ENCODE data around the gene FASTKD3.

FASTKD3 gene

DNA sequence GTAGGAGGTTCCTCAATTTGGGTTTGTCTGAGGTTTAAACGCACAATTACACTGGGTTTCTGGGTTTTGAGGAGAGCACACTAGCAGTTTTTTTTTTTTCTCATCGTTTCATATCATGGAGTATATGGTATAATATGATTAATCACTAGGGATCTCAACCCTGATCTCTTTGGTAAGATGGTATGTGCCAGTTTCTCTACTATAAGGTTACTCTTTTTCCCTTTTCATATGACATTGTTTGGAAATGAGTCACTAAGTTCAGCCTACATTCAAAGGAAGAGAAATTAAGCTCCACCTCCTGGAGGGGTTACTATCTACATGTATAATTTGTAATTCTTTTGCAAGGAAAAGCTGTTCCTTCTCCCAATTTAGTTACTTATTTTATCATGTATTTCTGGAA is 35.3 kb upstream of the FASTKD3 start:
- H4K8ac ChIP-seq (ENCODE audit: low read depth, low read length), result no peak overlapping the region
- no peaks in the 10 kb centered on the region for H3K4me1 ChIP-seq (ENCODE audit: control insufficient read depth in 2 of 2, insufficient read depth in 1 of 2, low read depth in 1 of 2, low read length in 2 of 2)
- H3K18ac ChIP-seq (ENCODE audit: low read length), result no peak overlapping the region
- no peak overlapping the region for H2BK15ac ChIP-seq (ENCODE audit: low read length)
- H3K27me3 ChIP-seq (ENCODE audit: control insufficient read depth in 3 of 3, insufficient read depth in 3 of 3, low read depth in 1 of 3, low read length in 3 of 3), result no peaks in the 10 kb centered on the region
- no peak overlapping the region for H2AFZ ChIP-seq (ENCODE audit: low read length)
- H3K23ac ChIP-seq (ENCODE audit: low read depth, low read length, poor library complexity), result no peak overlapping the region
- no peak overlapping the region for H2BK5ac ChIP-seq (ENCODE audit: low read length)
- H3K27ac ChIP-seq (replicated peaks; ENCODE audit: low read length), result no peak overlapping the region
- no peak overlapping the region for H2AK5ac ChIP-seq (ENCODE audit: low read depth, low read length)
- no CpG with 5 or more reads among the region's 2 CpGs for whole genome bisulfite sequencing, 2 donors (ENCODE audit: extremely low coverage in 2 of 2, insufficient read length in 2 of 2, insufficient replicate concordance in 1 of 2)
- H3K79me1 ChIP-seq (ENCODE audit: low read depth, low read length), result peaks cover 3% of the 10 kb centered on the region
- no peak overlapping the region for H4K91ac ChIP-seq (ENCODE audit: low read depth, low read length, poor library complexity)
- H2BK12ac ChIP-seq (ENCODE audit: low read length), result no peak overlapping the region
- no peak overlapping the region for H2BK120ac ChIP-seq (ENCODE audit: low read depth, low read length)
- no peak overlapping the region for H3K14ac ChIP-seq (ENCODE audit: low read length)
- peaks cover 7 to 76% of the 10 kb centered on the region in 2 donors for H3K36me3 ChIP-seq (replicated peaks in 1 of 2; ENCODE audit: control insufficient read depth in 2 of 2, insufficient read depth in 2 of 2, low read length in 2 of 2)
- no peak overlapping the region for H3K4me2 ChIP-seq (ENCODE audit: insufficient read depth, low read length, poor library complexity, severe bottlenecking)
- no peak for DNase-seq (ENCODE audit: low spot score)
- no peak overlapping the region for H3K4ac ChIP-seq (ENCODE audit: low read length)
- peaks cover 4 to 18% of the 10 kb centered on the region in 2 donors for H3K9me3 ChIP-seq (replicated peaks in 1 of 2; ENCODE audit: control insufficient read depth in 2 of 2, insufficient read depth in 1 of 2, low read depth in 1 of 2, low read length in 2 of 2)
- H3K4me3 ChIP-seq (ENCODE audit: low read length in 2 of 2), result no peak overlapping the region
- no peak overlapping the region for H3K9ac ChIP-seq (ENCODE audit: low read depth, low read length, poor library complexity)

- Histone ChIP-seq H3K18ac (ENCODE audit: low read length) (no peak overlapping the region), H3K4me3 (ENCODE audit: low read length in 2 of 2) (no peak overlapping the region), H4K91ac (ENCODE audit: low read depth, low read length, poor library complexity) (no peak overlapping the region), H3K27me3 (ENCODE audit: control insufficient read depth in 3 of 3, insufficient read depth in 3 of 3, low read depth in 1 of 3, low read length in 3 of 3) (no peaks in the 10 kb centered on the region), H3K4ac (ENCODE audit: low read length) (no peak overlapping the region), H3K9ac (ENCODE audit: low read depth, low read length, poor library complexity) (no peak overlapping the region), H2BK120ac (ENCODE audit: low read depth, low read length) (no peak overlapping the region), H2BK15ac (ENCODE audit: low read length) (no peak overlapping the region), H2AFZ (ENCODE audit: low read length) (no peak overlapping the region), H2BK12ac (ENCODE audit: low read length) (no peak overlapping the region), H3K36me3 (replicated peaks in 1 of 2; ENCODE audit: control insufficient read depth in 2 of 2, insufficient read depth in 2 of 2, low read length in 2 of 2) (peaks cover 13 to 82% of the 10 kb centered on the region in 2 donors), H3K4me1 (ENCODE audit: control insufficient read depth in 2 of 2, insufficient read depth in 1 of 2, low read depth in 1 of 2, low read length in 2 of 2) (no peaks in the 10 kb centered on the region), H3K23ac (ENCODE audit: low read depth, low read length, poor library complexity) (no peak overlapping the region), H3K14ac (ENCODE audit: low read length) (no peak overlapping the region), H3K4me2 (ENCODE audit: insufficient read depth, low read length, poor library complexity, severe bottlenecking) (no peak overlapping the region), H4K8ac (ENCODE audit: low read depth, low read length) (no peak overlapping the region), H2AK5ac (ENCODE audit: low read depth, low read length) (no peak overlapping the region), H3K9me3 (replicated peaks in 1 of 2; ENCODE audit: control insufficient read depth in 2 of 2, insufficient read depth in 1 of 2, low read depth in 1 of 2, low read length in 2 of 2) (peaks cover 0 to 8% of the 10 kb centered on the region in 2 donors), H3K27ac (replicated peaks; ENCODE audit: low read length) (no peak overlapping the region), H3K79me1 (ENCODE audit: low read depth, low read length) (peaks cover 3% of the 10 kb centered on the region), H2BK5ac (ENCODE audit: low read length) (no peak overlapping the region)
- WGBS, 2 donors (ENCODE audit: extremely low coverage in 2 of 2, insufficient read length in 2 of 2, insufficient replicate concordance in 1 of 2), result no CpG with 5 or more reads among the region's 9 CpGs
- no peak for DNase-seq (ENCODE audit: low spot score)
Measured at GRCh38 chr5:7902666-7903625, 34.1 kb upstream of the FASTKD3 start.

- Histone ChIP-seq H2AK5ac (ENCODE audit: low read depth, low read length) (no peak overlapping the region), H3K36me3 (replicated peaks in 1 of 2; ENCODE audit: control insufficient read depth in 2 of 2, insufficient read depth in 2 of 2, low read length in 2 of 2) (peaks cover 13 to 90% of the 10 kb centered on the region in 2 donors), H3K4me3 (ENCODE audit: low read length in 2 of 2) (no peak overlapping the region), H4K8ac (ENCODE audit: low read depth, low read length) (no peak overlapping the region), H3K9me3 (replicated peaks in 1 of 2; ENCODE audit: control insufficient read depth in 2 of 2, insufficient read depth in 1 of 2, low read depth in 1 of 2, low read length in 2 of 2) (peaks cover 0 to 4% of the 10 kb centered on the region in 2 donors), H3K27ac (replicated peaks; ENCODE audit: low read length) (no peak overlapping the region), H4K91ac (ENCODE audit: low read depth, low read length, poor library complexity) (no peak overlapping the region), H2BK15ac (ENCODE audit: low read length) (no peak overlapping the region), H3K18ac (ENCODE audit: low read length) (no peak overlapping the region), H3K9ac (ENCODE audit: low read depth, low read length, poor library complexity) (no peak overlapping the region), H2BK5ac (ENCODE audit: low read length) (no peak overlapping the region), H3K79me1 (ENCODE audit: low read depth, low read length) (peaks cover 3% of the 10 kb centered on the region), H3K27me3 (ENCODE audit: control insufficient read depth in 3 of 3, insufficient read depth in 3 of 3, low read depth in 1 of 3, low read length in 3 of 3) (no peaks in the 10 kb centered on the region), H3K4ac (ENCODE audit: low read length) (no peak overlapping the region), H3K23ac (ENCODE audit: low read depth, low read length, poor library complexity) (no peak overlapping the region), H2AFZ (ENCODE audit: low read length) (no peak overlapping the region), H3K4me2 (ENCODE audit: insufficient read depth, low read length, poor library complexity, severe bottlenecking) (no peak overlapping the region), H3K14ac (ENCODE audit: low read length) (no peak overlapping the region), H3K4me1 (ENCODE audit: control insufficient read depth in 2 of 2, insufficient read depth in 1 of 2, low read depth in 1 of 2, low read length in 2 of 2) (no peaks in the 10 kb centered on the region), H2BK12ac (ENCODE audit: low read length) (no peak overlapping the region), H2BK120ac (ENCODE audit: low read depth, low read length) (no peak overlapping the region)
- no CpG with 5 or more reads among the region's 3 CpGs for WGBS, 2 donors (ENCODE audit: extremely low coverage in 2 of 2, insufficient read length in 2 of 2, insufficient replicate concordance in 1 of 2)
- DNase-seq (ENCODE audit: low spot score), result no peak
Measured at GRCh38 chr5:7902201-7902600, 33.4 kb upstream of the FASTKD3 start.

- H3K4me2 ChIP-seq (ENCODE audit: insufficient read depth, low read length, poor library complexity, severe bottlenecking), result no peak overlapping the region
- no peak overlapping the region for H3K27ac ChIP-seq (replicated peaks; ENCODE audit: low read length)
- H2BK120ac ChIP-seq (ENCODE audit: low read depth, low read length), result no peak overlapping the region
- H3K4me1 ChIP-seq (ENCODE audit: control insufficient read depth in 2 of 2, insufficient read depth in 1 of 2, low read depth in 1 of 2, low read length in 2 of 2), result no peaks in the 10 kb centered on the region
- no CpG with 5 or more reads among the region's 5 CpGs for WGBS, 2 donors (ENCODE audit: extremely low coverage in 2 of 2, insufficient read length in 2 of 2, insufficient replicate concordance in 1 of 2)
- H3K18ac ChIP-seq (ENCODE audit: low read length), result no peak overlapping the region
- H3K9ac ChIP-seq (ENCODE audit: low read depth, low read length, poor library complexity), result no peak overlapping the region
- H3K36me3 ChIP-seq (replicated peaks in 1 of 2; ENCODE audit: control insufficient read depth in 2 of 2, insufficient read depth in 2 of 2, low read length in 2 of 2), result peaks cover 22 to 100% of the 10 kb centered on the region in 2 donors
- H2BK5ac ChIP-seq (ENCODE audit: low read length), result no peak overlapping the region
- no peaks in the 10 kb centered on the region for H3K9me3 ChIP-seq (replicated peaks in 1 of 2; ENCODE audit: control insufficient read depth in 2 of 2, insufficient read depth in 1 of 2, low read depth in 1 of 2, low read length in 2 of 2)
- H3K14ac ChIP-seq (ENCODE audit: low read length), result no peak overlapping the region
- H3K79me1 ChIP-seq (ENCODE audit: low read depth, low read length), result peaks cover 3% of the 10 kb centered on the region
- no peak for DNase-seq (ENCODE audit: low spot score)
- no peak overlapping the region for H2BK15ac ChIP-seq (ENCODE audit: low read length)
- H3K23ac ChIP-seq (ENCODE audit: low read depth, low read length, poor library complexity), result no peak overlapping the region
- H2AFZ ChIP-seq (ENCODE audit: low read length), result no peak overlapping the region
- H4K91ac ChIP-seq (ENCODE audit: low read depth, low read length, poor library complexity), result no peak overlapping the region
- H2BK12ac ChIP-seq (ENCODE audit: low read length), result no peak overlapping the region
- no peak overlapping the region for H2AK5ac ChIP-seq (ENCODE audit: low read depth, low read length)
- H4K8ac ChIP-seq (ENCODE audit: low read depth, low read length), result no peak overlapping the region
- H3K4ac ChIP-seq (ENCODE audit: low read length), result no peak overlapping the region
- H3K4me3 ChIP-seq (ENCODE audit: low read length in 2 of 2), result no peak overlapping the region
- no peaks in the 10 kb centered on the region for H3K27me3 ChIP-seq (ENCODE audit: control insufficient read depth in 3 of 3, insufficient read depth in 3 of 3, low read depth in 1 of 3, low read length in 3 of 3)
Measured at GRCh38 chr5:7897014-7897600, 28.3 kb upstream of the FASTKD3 start.

Measured in neuronal stem cell (in vitro differentiated cells).